HG02678 (cell line): ENCODE data around the gene RELL2.
"Not testable (repeated sequence)": the region's sequence is repeated elsewhere in the genome, so short reads cannot be mapped to it uniquely, and the experiment has no call there.

Source experiments
- ATAC-seq: cut with Tn5 transposase; IDR thresholded peaks from one replicate; pipeline ENCODE4 v1.9.1; 2021; ENCODE audit warnings: mild to moderate bottlenecking, moderate library complexity; ENCODE audit not compliant: unreplicated experiment

RELL2 gene

GRCh38 chr5:141636413-141637122 is at the start of gene RELL2, which contains the start of gene HDAC3:
Gene RELL2 (plus strand): TSS chr5:141636997. CDS start chr5:141638226, 1,229 bp downstream.
Gene HDAC3 (minus strand): TSS chr5:141636849. CDS start chr5:141636790, 59 bp downstream.
- ATAC-seq, result peak; percentile 72

- no peak for ATAC-seq
These were observed 46.7 kb upstream of the RELL2 start for GRCh38 chr5:141590127-141590526.

- no peak for ATAC-seq
These were observed 39.9 kb upstream of the RELL2 start for GRCh38 chr5:141596867-141597266.

- ATAC-seq, result no peak
These were observed 39.4 kb upstream of the RELL2 start for GRCh38 chr5:141597394-141597793.

- no peak for ATAC-seq
These were observed 39.0 kb upstream of the RELL2 start for GRCh38 chr5:141597814-141598213.

- no peak for ATAC-seq
These were observed 38.1 kb upstream of the RELL2 start for GRCh38 chr5:141598391-141599345.

- ATAC-seq, result no peak
These were observed 34.2 kb upstream of the RELL2 start for GRCh38 chr5:141602606-141603005.

GRCh38 chr5:141603923-141604717 is 32.7 kb upstream of the RELL2 start:
- no peak for ATAC-seq

- peak; percentile 98 for ATAC-seq
These were observed 31.1 kb upstream of the RELL2 start for GRCh38 chr5:141605523-141606277.

GRCh38 chr5:141608046-141608445 is 28.8 kb upstream of the RELL2 start:
- ATAC-seq, result no peak

GRCh38 chr5:141608557-141608956 is 28.2 kb upstream of the RELL2 start:
- ATAC-seq, result no peak

- no peak for ATAC-seq
These were observed 27.8 kb upstream of the RELL2 start for GRCh38 chr5:141609044-141609443.

- not testable (repeated sequence) for ATAC-seq
These were observed 26.9 kb upstream of the RELL2 start for GRCh38 chr5:141609921-141610320.

- ATAC-seq, result no peak
These were observed 25.5 kb upstream of the RELL2 start for GRCh38 chr5:141611289-141611688.

- no peak for ATAC-seq
These were observed 23.5 kb upstream of the RELL2 start for GRCh38 chr5:141613344-141613743.

GRCh38 chr5:141615991-141616720 is 20.6 kb upstream of the RELL2 start:
- ATAC-seq, result no peak

- ATAC-seq, result no peak
These were observed 19.7 kb upstream of the RELL2 start for GRCh38 chr5:141617128-141617527.

- no peak for ATAC-seq
These were observed 19.1 kb upstream of the RELL2 start for GRCh38 chr5:141617682-141618029.

GRCh38 chr5:141618030-141618803 is 18.6 kb upstream of the RELL2 start:
- peak; percentile 31 for ATAC-seq
